HG02970 (cell line): Measurements from ENCODE around the gene NRXN3.
"Not testable (repeated sequence)": the region's sequence is repeated elsewhere in the genome, so short reads cannot be mapped to it uniquely, and the experiment has no call there.

Experiments used
- ATAC-seq: cut with Tn5 transposase; IDR thresholded peaks from one replicate; pipeline ENCODE4 v1.9.1; 2021; ENCODE audit warnings: mild to moderate bottlenecking, moderate library complexity, moderate number of reproducible peaks; ENCODE audit not compliant: unreplicated experiment, low FRiP score

NRXN3 gene

GRCh38 chr14:79767251-79767650, 1597.1 kb downstream of the NRXN3 start:
- no peak for ATAC-seq

GRCh38 chr14:79767721-79768120, 1597.5 kb downstream of the NRXN3 start:
- not testable (repeated sequence) for ATAC-seq

- no peak for ATAC-seq
Measured at GRCh38 chr14:79781882-79782281, 1611.7 kb downstream of the NRXN3 start.

- no peak for ATAC-seq
Measured at GRCh38 chr14:79783041-79783440, 1612.9 kb downstream of the NRXN3 start.

- ATAC-seq = no peak
Measured at GRCh38 chr14:79786522-79786921, 1616.3 kb downstream of the NRXN3 start.

GRCh38 chr14:79788346-79788745, 1618.2 kb downstream of the NRXN3 start:
- no peak for ATAC-seq

- ATAC-seq = no peak
Measured at GRCh38 chr14:79791055-79791732, 1621.0 kb downstream of the NRXN3 start.

- ATAC-seq = no peak
Measured at GRCh38 chr14:79802093-79802492, 1631.9 kb downstream of the NRXN3 start.

- no peak for ATAC-seq
Measured at GRCh38 chr14:79805636-79806035, 1635.5 kb downstream of the NRXN3 start.

GRCh38 chr14:79809849-79810612, 1639.9 kb downstream of the NRXN3 start:
- ATAC-seq = no peak

- no peak for ATAC-seq
Measured at GRCh38 chr14:79820866-79821535, 1650.8 kb downstream of the NRXN3 start.

GRCh38 chr14:79822034-79822433, 1651.9 kb downstream of the NRXN3 start:
- ATAC-seq = no peak

GRCh38 chr14:79825046-79825521, 1654.9 kb downstream of the NRXN3 start:
- ATAC-seq = no peak

GRCh38 chr14:79826362-79826761, 1656.2 kb downstream of the NRXN3 start:
- ATAC-seq = no peak

GRCh38 chr14:79829405-79830166, 1659.4 kb downstream of the NRXN3 start:
- no peak for ATAC-seq

GRCh38 chr14:79831195-79831892, 1661.2 kb downstream of the NRXN3 start:
- ATAC-seq = no peak

- no peak for ATAC-seq
Measured at GRCh38 chr14:79833781-79834180, 1663.6 kb downstream of the NRXN3 start.

- ATAC-seq = no peak
Measured at GRCh38 chr14:79834868-79835267, 1664.7 kb downstream of the NRXN3 start.

- ATAC-seq = no peak
Measured at GRCh38 chr14:79836577-79836976, 1666.4 kb downstream of the NRXN3 start.

- ATAC-seq = no peak
Measured at GRCh38 chr14:79837699-79838098, 1667.5 kb downstream of the NRXN3 start.
